HUES6 (cell line): Measurements from ENCODE around the gene ZNF654.

ENCODE experiments used
- H3K27ac ChIP-seq: 2 replicates; pipeline ENCODE4 v1.7.0; 2013; ENCODE audit warnings: low read depth, mild to moderate bottlenecking, low read length, inconsistent platforms
- H3K27me3 ChIP-seq: 2 replicates; pipeline ENCODE4 v1.6.1; 2013; ENCODE audit warnings: low read length; ENCODE audit not compliant: control insufficient read depth, insufficient read depth
- H3K36me3 ChIP-seq: 2 replicates; pipeline ENCODE4 v1.6.1; 2013; ENCODE audit warnings: low read length; ENCODE audit not compliant: control insufficient read depth, insufficient read depth
- H3K4me1 ChIP-seq: 2 replicates; pipeline ENCODE4 v1.6.1; 2013; ENCODE audit warnings: low read length; ENCODE audit not compliant: control insufficient read depth, insufficient read depth
- H3K4me3 ChIP-seq: 2 replicates; pipeline ENCODE4 v1.5.1; 2013; ENCODE audit warnings: low read depth, low read length
- H3K9ac ChIP-seq: one replicate; pipeline ENCODE4 v1.6.1; 2013; ENCODE audit warnings: mild to moderate bottlenecking, low read length
- H3K9me3 ChIP-seq: 2 replicates; pipeline ENCODE4 v1.6.1; 2013; ENCODE audit warnings: low read depth, low read length; ENCODE audit not compliant: control insufficient read depth, insufficient read depth

The ZNF654 gene

DNA sequence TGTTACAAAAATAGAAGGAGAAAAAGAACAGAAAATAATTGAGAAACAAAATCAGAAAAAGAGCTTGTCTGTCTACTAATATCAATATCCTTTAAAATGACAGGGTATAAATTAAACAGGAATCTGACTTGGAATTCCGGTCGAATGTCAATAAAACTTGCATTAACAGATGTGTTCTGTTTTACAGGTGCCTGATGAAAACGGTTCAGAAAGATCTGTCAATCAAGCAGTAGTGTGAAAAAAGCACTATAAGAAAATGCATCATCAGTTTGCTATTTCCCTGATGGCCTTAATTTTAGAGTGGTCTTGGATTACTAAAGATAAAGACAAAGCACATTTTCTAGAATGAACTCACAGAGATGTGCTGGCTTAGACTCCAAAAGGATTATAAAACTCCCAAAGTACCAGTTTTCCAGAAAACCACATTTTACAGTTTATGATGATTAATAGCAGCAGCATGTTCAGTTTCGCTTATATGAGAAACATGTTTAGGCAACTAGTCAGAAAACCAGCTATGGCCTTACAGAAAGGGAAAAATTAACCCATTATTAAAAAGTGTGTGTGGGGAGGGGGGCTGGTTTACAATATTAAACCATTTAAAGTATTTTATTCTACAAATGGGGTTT, 82.5 kb downstream of the ZNF654 start:
- Histone ChIP-seq H3K4me1 (peaks cover 17% of the 10 kb centered on the region), H3K9me3 (no peaks in the 10 kb centered on the region), H3K36me3 (peaks cover 41% of the 10 kb centered on the region), H3K27me3 (no peaks in the 10 kb centered on the region), H3K9ac (no peak overlapping the region), H3K4me3 (no peak overlapping the region), H3K27ac (no peak overlapping the region)

DNA sequence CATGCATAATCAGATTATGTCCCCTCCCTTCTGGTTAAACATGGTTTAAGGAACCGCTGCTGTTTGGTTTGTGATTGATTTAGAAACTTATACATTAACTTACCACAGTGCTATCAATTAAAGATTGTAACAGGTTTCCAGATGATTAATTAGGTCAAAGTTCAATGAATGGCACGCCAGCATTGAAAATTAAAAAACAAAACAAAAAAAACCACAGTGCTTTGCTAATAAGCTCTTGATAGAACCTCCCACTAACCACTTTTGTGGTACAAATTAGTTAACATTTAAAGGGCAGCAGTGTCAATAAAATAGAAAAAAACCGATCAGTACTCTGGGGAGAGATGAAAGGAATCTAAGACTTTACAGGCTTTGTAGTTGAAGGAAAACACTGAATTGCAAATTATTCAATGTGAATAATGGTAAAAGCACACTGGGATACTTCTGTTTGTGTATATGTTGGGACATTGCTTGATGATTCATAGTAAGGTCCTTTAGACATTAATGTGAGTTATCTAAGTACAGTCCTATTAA, 83.1 kb downstream of the ZNF654 start:
- Histone ChIP-seq H3K4me1 (peaks cover 17% of the 10 kb centered on the region), H3K36me3 (peaks cover 38% of the 10 kb centered on the region), H3K9me3 (no peaks in the 10 kb centered on the region), H3K27me3 (no peaks in the 10 kb centered on the region), H3K4me3 (no peak overlapping the region), H3K9ac (no peak overlapping the region), H3K27ac (no peak overlapping the region)

DNA sequence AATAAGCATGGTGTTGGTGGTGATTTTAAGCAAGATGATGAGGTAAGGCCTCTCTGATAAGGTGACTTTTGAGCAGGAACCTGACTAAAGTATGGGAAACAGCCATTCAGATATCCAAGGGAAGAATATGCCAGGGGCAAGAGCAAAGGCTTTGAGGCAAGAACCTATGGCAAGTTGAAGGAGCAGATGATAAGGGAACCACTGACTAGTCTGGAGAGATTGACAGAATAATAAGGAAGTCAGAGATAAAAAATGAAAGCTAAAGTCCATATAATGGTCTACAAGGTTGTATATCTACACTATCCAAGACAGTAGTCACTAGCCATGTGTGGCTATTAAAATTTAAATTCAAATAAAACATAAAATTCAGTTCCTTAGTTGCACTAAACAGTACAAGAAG, 88.2 kb downstream of the ZNF654 start:
- no peak overlapping the region for H3K9ac ChIP-seq
- H3K36me3 ChIP-seq: no peaks in the 10 kb centered on the region
- H3K9me3 ChIP-seq: no peaks in the 10 kb centered on the region
- no peaks in the 10 kb centered on the region for H3K27me3 ChIP-seq
- H3K4me3 ChIP-seq: no peak overlapping the region
- H3K27ac ChIP-seq: no peak overlapping the region
- H3K4me1 ChIP-seq: peaks cover 15% of the 10 kb centered on the region

DNA sequence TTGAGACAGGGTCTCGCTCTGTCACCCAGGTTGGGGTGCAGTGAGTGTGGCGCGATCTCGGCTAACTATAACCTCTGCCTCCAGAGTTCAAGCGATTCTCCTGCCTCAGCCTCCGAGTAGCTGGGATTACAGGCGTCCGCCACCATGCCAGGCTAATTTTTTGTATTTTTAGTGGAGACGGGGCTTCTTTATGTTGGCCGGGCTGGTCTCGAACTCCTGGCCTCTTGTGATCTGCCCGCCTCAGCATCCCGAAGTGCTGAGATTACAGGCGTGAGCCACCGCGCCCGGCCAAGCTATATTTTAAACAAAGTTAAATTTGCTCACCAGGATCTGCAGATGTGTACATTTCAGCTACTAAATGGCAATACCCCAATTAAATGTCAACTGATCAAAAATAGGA, 89.6 kb downstream of the ZNF654 start:
- peaks cover 8% of the 10 kb centered on the region for H3K36me3 ChIP-seq
- no peaks in the 10 kb centered on the region for H3K27me3 ChIP-seq
- H3K4me3 ChIP-seq: peak overlapping the region; percentile 87
- H3K27ac ChIP-seq: peak overlapping the region; percentile 77; the same call in 1 of the 2 replicates
- peak overlapping the region; percentile 97 for H3K9ac ChIP-seq
- H3K4me1 ChIP-seq: peaks cover 6% of the 10 kb centered on the region
- no peaks in the 10 kb centered on the region for H3K9me3 ChIP-seq

DNA sequence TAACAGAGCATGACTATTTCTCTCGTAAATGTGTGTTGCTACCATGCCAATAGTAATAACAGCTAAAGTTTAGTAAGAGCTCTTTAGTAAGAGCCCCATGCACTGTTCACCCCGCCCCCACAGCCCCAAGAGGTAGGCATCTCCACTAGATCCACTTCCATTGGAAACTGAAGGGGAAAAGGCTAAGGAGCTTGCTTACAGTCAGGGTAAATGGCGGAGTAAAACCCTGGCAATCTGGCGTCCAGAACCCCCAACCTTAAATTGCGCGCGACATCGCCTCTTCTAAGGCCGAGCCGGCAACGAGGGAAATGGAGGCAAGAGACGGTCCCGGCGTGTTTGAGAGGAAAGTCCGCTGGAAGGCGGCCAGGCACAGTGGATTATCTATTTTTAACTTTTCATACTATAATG, 90.0 kb downstream of the ZNF654 start:
- Histone ChIP-seq H3K9ac (peak overlapping the region; percentile 97), H3K4me3 (peak overlapping the region; percentile 87), H3K9me3 (no peaks in the 10 kb centered on the region), H3K27me3 (no peaks in the 10 kb centered on the region), H3K27ac (peak overlapping the region; percentile 77; the same call in 1 of the 2 replicates), H3K4me1 (peaks cover 6% of the 10 kb centered on the region), H3K36me3 (peaks cover 8% of the 10 kb centered on the region)

DNA sequence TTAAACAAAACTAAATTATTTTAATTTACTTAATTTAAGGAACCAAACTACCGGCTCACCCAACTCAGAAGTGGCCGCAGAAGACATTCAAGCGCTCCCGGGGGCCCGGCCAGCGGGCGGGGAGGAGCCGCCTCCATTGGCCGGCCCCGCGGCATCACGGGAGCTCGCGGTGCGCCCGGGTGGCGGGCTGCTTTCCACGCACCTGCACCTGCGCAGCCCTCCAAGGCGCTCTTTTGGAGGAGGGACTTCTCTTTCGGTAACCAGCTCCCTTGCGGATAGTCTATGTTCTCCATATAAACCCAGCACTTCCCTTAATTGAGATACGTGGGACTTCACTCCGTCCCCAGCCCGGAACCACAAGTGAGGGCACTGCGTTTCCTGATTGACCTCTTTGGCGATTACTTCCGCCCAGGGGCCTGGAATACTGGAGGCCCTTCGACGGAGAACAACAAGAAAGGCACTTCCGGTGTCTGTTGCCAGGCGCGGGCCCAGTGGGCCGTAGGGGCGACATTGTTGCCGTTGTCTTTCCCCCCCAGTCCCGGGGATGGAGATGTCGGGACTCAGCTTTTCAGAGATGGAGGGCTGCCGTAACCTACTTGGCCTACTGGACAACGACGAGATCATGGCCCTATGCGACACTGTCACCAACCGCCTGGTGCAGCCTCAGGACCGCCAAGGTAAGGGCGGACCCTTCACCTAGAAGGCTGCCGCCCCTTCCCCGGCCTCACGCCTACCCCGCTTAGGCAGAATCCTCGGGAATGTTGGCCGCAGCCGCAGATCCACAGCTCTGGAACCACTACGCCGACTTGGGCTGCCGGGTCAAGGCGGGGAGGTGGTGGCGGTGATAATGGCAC, 90.7 kb downstream of the ZNF654 start, which contains the start of gene C3orf38:
Gene C3orf38 (plus strand): TSS at position 451 of the 854 bp plus-strand sequence. CDS start 94 bp downstream, at position 545.
- Histone ChIP-seq H3K9me3 (no peaks in the 10 kb centered on the region), H3K4me1 (peaks cover 6% of the 10 kb centered on the region), H3K9ac (peak within 1 kb of the TSS; percentile 97), H3K4me3 (peak within 1 kb of the TSS; percentile 87), H3K36me3 (peaks cover 13% of the 10 kb centered on the region), H3K27me3 (no peaks in the 10 kb centered on the region), H3K27ac (peak within 1 kb of the TSS; percentile 90)

DNA sequence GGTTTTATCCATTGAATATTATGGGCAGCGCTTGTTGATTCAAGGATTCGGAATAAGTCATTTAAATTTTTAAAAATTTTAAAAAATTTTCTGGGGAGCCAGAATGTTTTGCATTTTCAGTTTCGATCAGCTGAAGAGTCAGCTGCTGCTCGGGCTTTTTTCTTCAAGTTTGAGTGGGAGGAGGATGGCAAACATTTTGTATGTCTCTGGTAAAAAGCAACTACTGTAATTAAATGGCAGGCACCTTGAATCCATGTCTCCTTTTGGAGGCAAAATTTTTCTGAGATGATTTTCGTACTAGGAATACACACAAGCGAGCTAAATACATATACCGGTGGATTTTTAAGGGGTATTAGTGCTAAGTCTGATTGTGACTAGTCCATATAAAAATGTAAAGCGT, 91.3 kb downstream of the ZNF654 start:
- Histone ChIP-seq H3K4me1 (peaks cover 6% of the 10 kb centered on the region), H3K36me3 (peaks cover 19% of the 10 kb centered on the region)

DNA sequence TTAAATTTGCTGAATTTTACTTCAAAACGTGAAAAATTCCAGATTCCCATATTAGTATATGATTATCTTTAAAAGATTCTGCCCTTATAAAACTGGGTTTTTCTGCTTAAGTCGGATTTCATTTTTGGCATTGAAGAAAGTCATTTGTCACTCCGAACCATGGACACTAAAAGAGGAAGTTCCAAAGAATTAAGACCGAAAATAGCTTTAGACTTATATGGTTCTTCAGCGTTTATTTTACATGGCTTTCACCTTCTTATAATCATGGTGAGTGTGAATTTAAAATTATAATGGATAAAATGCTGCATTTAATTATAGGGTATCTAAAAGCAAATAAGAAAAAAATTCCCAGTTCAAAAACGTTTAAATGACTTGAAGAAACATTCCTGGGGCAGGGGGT, 91.8 kb downstream of the ZNF654 start:
- Histone ChIP-seq H3K9ac (peak overlapping the region; percentile 60), H3K4me3 (peak overlapping the region; percentile 87), H3K27ac (peak overlapping the region; percentile 58; the same call in 1 of the 2 replicates), H3K4me1 (peaks cover 6% of the 10 kb centered on the region), H3K36me3 (peaks cover 23% of the 10 kb centered on the region), H3K9me3 (no peaks in the 10 kb centered on the region), H3K27me3 (no peaks in the 10 kb centered on the region)

More for the DNA sequence above, 91.3 kb downstream of the ZNF654 start:
- Histone ChIP-seq H3K9me3 (no peaks in the 10 kb centered on the region), H3K27me3 (no peaks in the 10 kb centered on the region), H3K27ac (peak overlapping the region; percentile 90), H3K4me3 (peak overlapping the region; percentile 87), H3K9ac (peak overlapping the region; percentile 97)

DNA sequence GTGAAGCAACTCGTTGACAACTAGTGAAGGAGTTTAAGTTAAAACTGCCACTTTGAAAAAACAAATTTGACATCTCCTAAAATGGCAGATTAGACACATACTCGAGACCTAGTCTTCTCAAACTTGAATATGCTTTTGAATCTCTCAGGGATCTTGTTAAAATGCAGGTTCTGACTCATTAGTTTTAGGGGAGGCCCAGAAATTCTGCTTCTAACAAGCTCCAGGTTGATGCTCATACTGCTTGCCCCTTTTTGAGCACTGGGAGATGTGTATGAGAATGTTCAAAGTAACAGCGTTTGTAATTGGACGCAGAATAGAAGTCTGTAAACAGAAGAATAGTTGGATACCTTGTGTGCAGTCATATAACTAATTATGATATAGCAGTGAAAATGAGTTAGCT, 92.3 kb downstream of the ZNF654 start:
- Histone ChIP-seq H3K4me1 (peaks cover 6% of the 10 kb centered on the region), H3K27me3 (no peaks in the 10 kb centered on the region), H3K4me3 (peak overlapping the region; percentile 87), H3K9ac (no peak overlapping the region), H3K36me3 (peaks cover 29% of the 10 kb centered on the region), H3K27ac (no peak overlapping the region; the same call in 1 of the 2 replicates), H3K9me3 (no peaks in the 10 kb centered on the region)

DNA sequence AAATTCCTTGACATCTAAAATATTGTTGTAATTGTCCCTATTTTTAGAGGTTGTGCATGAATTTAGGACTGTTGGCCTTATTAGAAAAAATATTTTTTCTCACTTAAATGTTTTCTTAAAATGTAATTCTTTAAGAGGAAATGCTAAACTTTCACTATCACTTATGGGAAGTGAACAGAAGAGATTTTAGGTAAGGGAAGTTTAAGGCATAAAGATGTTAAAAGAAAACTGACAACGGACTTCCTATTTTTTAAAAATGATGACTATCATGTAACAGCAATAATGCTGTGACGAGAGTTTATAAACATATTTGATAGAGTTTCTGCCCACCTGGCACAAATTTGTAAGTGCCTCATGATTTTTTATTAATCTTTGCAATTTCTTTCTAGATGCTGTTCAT, 93.8 kb downstream of the ZNF654 start:
- Histone ChIP-seq H3K4me3 (no peak overlapping the region), H3K9ac (no peak overlapping the region)

More for the DNA sequence above, 93.8 kb downstream of the ZNF654 start:
- Histone ChIP-seq H3K27me3 (no peaks in the 10 kb centered on the region), H3K27ac (no peak overlapping the region), H3K9me3 (no peaks in the 10 kb centered on the region), H3K4me1 (peaks cover 6% of the 10 kb centered on the region), H3K36me3 (peaks cover 44% of the 10 kb centered on the region)
